ENCODE data around the gene CLPTM1L. TPM values are rescaled to one million over a fixed set of nuclear protein-coding genes. Genes with fewer than 3 reads are reported as not detected.

CLPTM1L gene, protein sequence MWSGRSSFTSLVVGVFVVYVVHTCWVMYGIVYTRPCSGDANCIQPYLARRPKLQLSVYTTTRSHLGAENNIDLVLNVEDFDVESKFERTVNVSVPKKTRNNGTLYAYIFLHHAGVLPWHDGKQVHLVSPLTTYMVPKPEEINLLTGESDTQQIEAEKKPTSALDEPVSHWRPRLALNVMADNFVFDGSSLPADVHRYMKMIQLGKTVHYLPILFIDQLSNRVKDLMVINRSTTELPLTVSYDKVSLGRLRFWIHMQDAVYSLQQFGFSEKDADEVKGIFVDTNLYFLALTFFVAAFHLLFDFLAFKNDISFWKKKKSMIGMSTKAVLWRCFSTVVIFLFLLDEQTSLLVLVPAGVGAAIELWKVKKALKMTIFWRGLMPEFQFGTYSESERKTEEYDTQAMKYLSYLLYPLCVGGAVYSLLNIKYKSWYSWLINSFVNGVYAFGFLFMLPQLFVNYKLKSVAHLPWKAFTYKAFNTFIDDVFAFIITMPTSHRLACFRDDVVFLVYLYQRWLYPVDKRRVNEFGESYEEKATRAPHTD
- 10 to 100 TPM; 80.9 to 82.7 TPM for total RNA-seq

DNA sequence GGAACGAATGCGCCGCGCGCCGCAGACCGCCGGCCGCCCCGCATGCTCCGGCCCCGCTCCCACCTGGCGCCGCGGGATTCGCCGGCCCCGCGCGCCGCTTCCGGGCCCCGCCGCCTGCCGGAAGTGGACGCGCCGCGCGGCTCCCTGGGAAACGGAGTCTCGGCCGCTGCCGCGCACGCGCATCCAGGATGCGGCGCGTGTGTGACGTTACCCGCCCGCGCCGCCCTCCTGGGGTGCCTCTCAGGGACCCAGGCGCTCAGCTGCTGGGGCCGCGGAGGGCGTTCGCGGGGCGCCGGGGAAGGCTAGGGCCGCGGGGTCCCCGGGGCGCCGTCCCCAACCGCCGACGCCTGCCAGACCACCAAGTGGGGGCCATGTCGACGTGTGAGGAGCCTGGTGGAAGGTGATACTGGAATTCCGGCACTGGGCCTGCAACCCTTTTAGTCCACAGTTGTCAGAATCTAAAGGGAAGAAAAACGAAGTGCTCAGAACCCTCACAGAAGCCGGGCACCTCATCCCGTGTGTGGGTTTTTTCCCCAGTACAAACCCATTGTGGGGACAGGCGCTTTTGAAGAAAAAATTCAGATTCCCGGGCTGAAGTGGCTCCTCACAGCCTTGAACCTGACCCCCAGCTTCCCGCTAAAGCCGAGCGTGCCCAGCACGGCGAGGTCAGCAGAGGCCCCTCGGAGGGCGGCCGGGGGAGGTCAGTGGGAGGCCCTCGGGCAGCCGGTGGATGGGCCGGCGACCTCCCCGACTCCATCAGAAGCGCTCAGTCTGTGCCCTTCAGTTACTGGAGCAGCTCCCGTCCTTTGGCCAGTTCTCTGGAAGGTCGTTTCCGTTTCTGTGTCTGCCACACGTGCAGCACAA, at the start of gene CLPTM1L:
Gene CLPTM1L (minus strand): TSS at position 125 of the 864 bp plus-strand sequence. CDS start 258 bp downstream, outside the sequence.
- H3K27me3 Mint-ChIP-seq = no peaks in the 10 kb centered on the region
- peaks cover 15% of the 10 kb centered on the region for H3K36me3 Mint-ChIP-seq
- H3K9me3 Mint-ChIP-seq = no peaks in the 10 kb centered on the region
- H3K4me1 Mint-ChIP-seq = peaks cover 18% of the 10 kb centered on the region
- POLR2A ChIA-PET = interaction anchor here (1.0 to 2.3 kb wide), 7 partner anchors 13 to 453 kb away, joined by 3 to 14 read pairs (median 4); partner anchors contain the start of genes BRD9, LPCAT1 and TRIP13
- peak within 1 kb of the TSS; percentile 82 for H3K27ac Mint-ChIP-seq
- DNase-seq = peak; percentile 96
- peak; percentile 96 for ATAC-seq (ENCODE audit: low read depth)
- peak within 1 kb of the TSS; percentile 88 for H3K4me3 Mint-ChIP-seq

DNA sequence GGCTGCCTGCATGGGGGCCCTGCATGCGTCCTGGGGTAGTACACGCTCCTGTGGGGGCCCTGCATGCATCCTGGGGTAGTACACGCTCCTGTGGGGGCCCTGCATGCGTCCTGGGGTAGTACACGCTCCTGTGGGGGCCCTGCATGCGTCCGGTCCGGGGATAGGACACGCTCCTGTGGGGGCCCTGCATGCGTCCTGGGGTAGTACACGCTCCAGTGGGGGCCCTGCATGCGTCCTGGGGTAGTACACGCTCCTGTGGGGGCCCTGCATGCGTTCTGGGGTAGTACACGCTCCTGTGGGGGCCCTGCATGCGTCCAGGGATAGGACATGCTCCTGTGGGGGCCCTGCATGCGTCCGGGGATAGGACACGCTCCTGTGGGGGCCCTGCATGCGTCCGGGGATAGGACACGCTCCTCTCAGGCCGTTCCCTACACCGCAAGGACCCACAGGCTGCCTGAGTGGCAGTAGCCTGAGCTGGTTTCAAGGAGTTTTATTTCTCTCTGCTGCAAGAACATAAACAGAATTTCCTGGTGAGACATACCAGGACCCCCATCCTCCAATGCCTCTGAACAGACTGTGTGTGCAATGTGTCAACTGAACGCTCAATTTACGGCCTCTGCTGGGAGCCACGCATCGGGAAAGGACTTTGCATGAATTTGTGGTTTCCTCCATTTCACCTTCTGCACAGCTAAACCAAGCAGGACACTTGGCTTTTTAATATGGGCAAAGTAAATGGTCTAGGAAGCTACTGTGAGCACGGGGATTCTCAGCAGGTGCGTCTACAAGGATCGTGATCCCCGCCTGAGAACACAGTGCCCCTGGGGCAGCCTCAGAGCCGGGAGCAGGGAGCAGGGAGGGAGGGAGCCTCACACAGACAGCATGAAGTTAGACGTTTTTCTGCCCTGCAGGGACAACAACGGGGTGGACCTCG, 48.9 kb upstream of the CLPTM1L start:
- Mint-ChIP-seq H3K4me1 (no peaks in the 10 kb centered on the region), H3K4me3 (no peak overlapping the region), H3K36me3 (no peaks in the 10 kb centered on the region), H3K27me3 (peaks cover 21% of the 10 kb centered on the region), H3K27ac (no peak overlapping the region), H3K9me3 (no peaks in the 10 kb centered on the region)
- DNase-seq = no peak
- no peak for ATAC-seq (ENCODE audit: low read depth)
- POLR2A ChIA-PET = no interaction called here

DNA sequence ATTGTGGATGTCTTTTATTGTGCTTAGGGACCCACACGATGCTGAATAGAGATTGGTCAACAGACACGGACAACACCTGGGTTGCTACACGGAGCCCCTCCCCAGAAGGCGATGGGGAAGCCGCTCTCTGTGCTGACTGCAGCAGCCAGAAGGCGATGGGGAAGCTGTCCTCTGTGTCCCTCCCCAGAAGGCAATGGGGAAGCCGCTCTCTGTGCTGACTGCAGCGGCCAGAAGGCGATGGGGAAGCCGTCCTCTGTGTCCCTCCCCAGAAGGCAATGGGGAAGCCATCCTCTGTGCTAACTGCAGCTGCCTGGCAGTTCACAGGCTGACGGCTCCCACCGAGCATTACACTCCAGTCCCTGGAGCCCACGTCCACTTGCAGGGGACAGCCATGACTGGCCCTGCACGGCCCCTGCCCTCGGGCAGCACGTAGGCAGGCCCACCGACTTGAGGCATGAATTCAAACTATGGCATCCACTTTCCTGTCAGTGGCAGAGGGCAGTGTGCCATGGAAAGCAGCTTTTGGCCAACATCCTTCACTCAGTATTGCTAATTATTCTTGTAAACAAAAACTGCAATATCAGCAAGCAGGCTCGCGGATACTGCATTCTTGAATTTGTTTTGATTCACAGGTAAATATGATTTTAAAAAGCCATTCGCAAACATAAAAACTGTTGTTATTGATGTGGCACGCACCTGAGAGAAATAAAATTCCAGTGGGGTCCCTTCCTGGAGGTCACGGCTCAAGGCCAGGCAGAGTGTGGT, 48.1 kb upstream of the CLPTM1L start:
- Mint-ChIP-seq H3K27ac (no peak overlapping the region), H3K27me3 (peaks cover 22% of the 10 kb centered on the region), H3K36me3 (peaks cover 2% of the 10 kb centered on the region), H3K4me3 (no peak overlapping the region), H3K4me1 (peaks cover 2% of the 10 kb centered on the region), H3K9me3 (no peaks in the 10 kb centered on the region)
- ATAC-seq (ENCODE audit: low read depth) (no peak), DNase-seq (no peak)
- POLR2A ChIA-PET = no interaction called here

DNA sequence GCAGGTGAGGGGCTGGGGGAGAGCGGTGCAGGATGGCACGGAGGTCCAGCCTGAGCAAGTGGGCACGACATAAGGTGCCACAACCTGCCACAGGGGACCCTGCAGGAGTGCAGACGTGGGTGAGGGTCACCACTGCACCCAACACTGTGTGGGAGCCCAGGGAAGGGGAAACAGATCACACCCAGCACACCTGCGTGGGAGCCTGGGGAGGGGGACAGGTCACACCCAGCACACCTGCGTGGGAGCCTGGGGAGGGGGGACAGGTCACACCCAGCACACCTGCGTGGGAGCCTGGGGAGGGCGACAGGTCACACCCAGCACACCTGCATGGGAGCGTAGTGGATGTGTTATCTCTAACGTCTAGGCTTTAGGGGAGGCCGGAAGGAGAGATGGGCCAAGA, 47.4 kb upstream of the CLPTM1L start:
- peaks cover 19% of the 10 kb centered on the region for H3K27me3 Mint-ChIP-seq
- ATAC-seq (ENCODE audit: low read depth) = no peak

DNA sequence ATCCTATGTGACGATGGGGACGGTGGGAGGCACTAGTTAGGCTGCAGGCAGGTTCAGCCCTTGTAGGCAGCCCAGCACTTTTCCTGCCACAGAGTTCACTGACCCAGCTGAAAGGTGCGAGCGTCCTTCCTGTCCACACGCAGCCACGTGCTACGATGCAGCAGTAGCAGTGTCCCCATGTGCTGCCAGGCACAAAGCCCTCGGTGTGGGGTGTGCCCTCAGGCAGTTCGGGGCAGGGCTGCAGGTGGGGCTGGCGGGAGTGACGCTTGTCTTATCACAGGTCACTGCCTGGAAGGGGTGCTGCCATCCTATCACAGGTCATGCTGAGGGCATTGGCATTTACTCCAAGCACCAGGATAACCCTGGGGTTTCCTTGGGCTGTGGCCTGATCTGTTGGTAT, 46.8 kb upstream of the CLPTM1L start:
- DNase-seq = no peak
- POLR2A ChIA-PET = no interaction called here
- H3K27ac Mint-ChIP-seq = no peak overlapping the region
- peaks cover 2% of the 10 kb centered on the region for H3K36me3 Mint-ChIP-seq
- ATAC-seq (ENCODE audit: low read depth) = no peak
- H3K27me3 Mint-ChIP-seq = peaks cover 21% of the 10 kb centered on the region
- no peaks in the 10 kb centered on the region for H3K9me3 Mint-ChIP-seq
- peaks cover 7% of the 10 kb centered on the region for H3K4me1 Mint-ChIP-seq
- H3K4me3 Mint-ChIP-seq = no peak overlapping the region

More for the DNA sequence above, 47.4 kb upstream of the CLPTM1L start:
- Mint-ChIP-seq H3K4me1 (peaks cover 2% of the 10 kb centered on the region), H3K27ac (no peak overlapping the region), H3K9me3 (no peaks in the 10 kb centered on the region), H3K4me3 (no peak overlapping the region), H3K36me3 (peaks cover 2% of the 10 kb centered on the region)
- POLR2A ChIA-PET = no interaction called here
- DNase-seq = no peak

DNA sequence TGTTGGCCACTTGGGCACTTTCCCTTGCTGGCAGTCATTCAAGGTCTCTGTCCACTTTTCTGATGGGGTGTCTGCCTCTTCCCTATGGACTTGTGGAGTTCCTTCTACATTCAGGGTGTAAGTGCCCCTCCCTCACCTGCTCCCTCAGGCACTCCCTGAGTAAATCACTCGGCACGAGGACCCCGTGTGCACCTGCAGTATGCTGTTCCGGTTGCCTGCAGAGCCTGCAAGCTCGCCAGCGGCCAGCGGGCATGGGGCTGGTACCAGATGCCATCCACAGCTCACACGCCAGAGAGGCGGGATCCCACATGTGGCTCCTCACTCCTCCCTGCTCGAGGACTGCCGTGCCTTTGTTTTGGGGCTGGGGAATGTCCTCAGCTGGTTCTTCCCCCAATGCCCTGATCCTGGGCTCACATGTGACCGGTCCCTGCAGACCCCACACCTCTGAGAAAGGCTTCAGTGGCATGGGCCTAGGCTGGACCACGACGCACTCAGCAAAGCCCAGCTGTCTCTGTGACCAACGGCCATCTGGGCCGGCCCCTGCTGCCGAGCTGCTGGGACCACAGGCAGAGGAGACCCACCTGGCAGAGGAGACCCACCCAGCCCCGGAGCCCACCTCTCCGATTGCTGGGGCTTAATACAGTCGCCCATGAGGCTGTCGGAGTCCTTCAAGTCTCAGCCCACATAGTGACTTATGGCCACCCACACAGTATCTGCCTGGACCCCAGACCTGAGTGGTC, 46.1 kb upstream of the CLPTM1L start:
- no peak for DNase-seq
- ATAC-seq (ENCODE audit: low read depth) = no peak
- Mint-ChIP-seq H3K9me3 (no peaks in the 10 kb centered on the region), H3K36me3 (peaks cover 2% of the 10 kb centered on the region), H3K27me3 (peaks cover 21% of the 10 kb centered on the region), H3K4me1 (peaks cover 10% of the 10 kb centered on the region), H3K4me3 (no peak overlapping the region), H3K27ac (no peak overlapping the region)
- POLR2A ChIA-PET = no interaction called here

DNA sequence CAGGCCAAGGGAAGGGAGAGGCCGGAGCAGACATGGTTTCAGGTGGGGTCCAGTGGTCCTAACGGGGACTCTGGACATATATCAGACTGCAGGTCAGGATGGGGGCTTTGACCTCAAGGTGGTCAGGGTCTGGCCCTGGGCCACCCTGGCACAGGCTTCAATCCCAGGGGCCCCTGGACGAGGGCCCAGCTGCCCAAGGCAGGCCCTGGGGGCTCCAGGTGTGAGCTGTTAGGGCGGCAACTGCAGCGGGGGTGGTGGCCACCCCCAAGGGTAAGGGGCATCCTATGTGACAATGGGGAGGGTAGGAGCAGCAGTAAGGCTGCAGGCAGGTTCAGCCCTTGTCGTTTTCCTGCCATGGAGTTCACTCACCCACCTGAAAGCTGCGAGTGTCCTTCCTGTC, 45.4 kb upstream of the CLPTM1L start:
- Mint-ChIP-seq H3K4me1 (peaks cover 12% of the 10 kb centered on the region), H3K27ac (no peak overlapping the region), H3K27me3 (peaks cover 18% of the 10 kb centered on the region), H3K9me3 (no peaks in the 10 kb centered on the region), H3K36me3 (peaks cover 2% of the 10 kb centered on the region), H3K4me3 (no peak overlapping the region)
- POLR2A ChIA-PET = no interaction called here
- no peak for DNase-seq
- no peak for ATAC-seq (ENCODE audit: low read depth)

DNA sequence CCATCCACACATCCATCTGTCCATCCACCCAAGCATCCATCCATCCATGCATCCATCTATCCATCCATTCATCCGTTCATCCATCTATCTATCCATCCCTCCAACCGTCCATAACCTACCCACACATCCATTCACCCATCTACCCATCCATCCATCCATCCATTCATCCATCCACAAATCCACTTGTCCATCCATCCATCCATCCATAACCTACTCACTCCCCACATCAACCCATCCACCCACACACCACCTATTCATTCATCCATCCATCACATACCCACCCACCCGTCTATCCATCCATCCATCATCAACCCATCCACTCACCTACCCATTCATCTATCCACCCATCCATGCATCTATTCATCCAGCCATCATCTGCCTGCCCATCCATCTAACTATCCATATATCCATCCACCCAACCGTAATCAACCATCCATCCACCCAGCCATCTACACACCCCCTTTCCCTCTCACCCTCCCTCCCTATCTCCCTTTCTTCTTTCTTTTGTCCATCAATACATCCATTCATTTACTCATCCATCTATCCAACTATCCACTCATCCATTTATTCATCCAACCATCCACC, 43.6 kb upstream of the CLPTM1L start:
- peaks cover 12% of the 10 kb centered on the region for H3K4me1 Mint-ChIP-seq
- POLR2A ChIA-PET = no interaction called here

DNA sequence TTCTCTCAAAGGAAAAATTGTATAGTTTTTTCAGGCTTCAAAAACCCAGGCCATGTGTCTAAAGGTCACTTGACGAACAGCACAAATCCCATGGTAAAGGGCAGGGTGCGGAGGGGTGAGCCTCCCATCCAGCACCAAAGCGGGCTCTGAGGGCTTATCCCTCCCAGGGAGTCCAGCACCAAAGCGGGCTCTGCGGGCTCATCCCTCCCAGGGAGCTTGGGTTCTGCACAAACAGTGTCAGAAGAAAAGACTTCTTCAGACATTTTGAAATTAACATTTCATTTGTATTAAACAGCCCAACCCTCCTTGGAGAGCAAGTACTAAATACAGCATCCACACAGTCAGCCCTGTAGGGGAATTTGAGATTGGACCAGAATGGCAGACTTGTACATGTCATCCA, 43.0 kb upstream of the CLPTM1L start:
- H3K4me1 Mint-ChIP-seq = peaks cover 12% of the 10 kb centered on the region
- peaks cover 2% of the 10 kb centered on the region for H3K36me3 Mint-ChIP-seq
- no peak overlapping the region for H3K4me3 Mint-ChIP-seq
- POLR2A ChIA-PET = no interaction called here
- H3K9me3 Mint-ChIP-seq = no peaks in the 10 kb centered on the region
- peaks cover 18% of the 10 kb centered on the region for H3K27me3 Mint-ChIP-seq
- ATAC-seq (ENCODE audit: low read depth) (no peak), DNase-seq (no peak)
- no peak overlapping the region for H3K27ac Mint-ChIP-seq

More for the DNA sequence above, 43.6 kb upstream of the CLPTM1L start:
- peaks cover 2% of the 10 kb centered on the region for H3K36me3 Mint-ChIP-seq
- H3K9me3 Mint-ChIP-seq = no peaks in the 10 kb centered on the region
- DNase-seq (no peak), ATAC-seq (ENCODE audit: low read depth) (no peak)
- peak overlapping the region; percentile 52 for H3K4me3 Mint-ChIP-seq
- peak overlapping the region; percentile 7 for H3K27ac Mint-ChIP-seq
- H3K27me3 Mint-ChIP-seq = peaks cover 18% of the 10 kb centered on the region

DNA sequence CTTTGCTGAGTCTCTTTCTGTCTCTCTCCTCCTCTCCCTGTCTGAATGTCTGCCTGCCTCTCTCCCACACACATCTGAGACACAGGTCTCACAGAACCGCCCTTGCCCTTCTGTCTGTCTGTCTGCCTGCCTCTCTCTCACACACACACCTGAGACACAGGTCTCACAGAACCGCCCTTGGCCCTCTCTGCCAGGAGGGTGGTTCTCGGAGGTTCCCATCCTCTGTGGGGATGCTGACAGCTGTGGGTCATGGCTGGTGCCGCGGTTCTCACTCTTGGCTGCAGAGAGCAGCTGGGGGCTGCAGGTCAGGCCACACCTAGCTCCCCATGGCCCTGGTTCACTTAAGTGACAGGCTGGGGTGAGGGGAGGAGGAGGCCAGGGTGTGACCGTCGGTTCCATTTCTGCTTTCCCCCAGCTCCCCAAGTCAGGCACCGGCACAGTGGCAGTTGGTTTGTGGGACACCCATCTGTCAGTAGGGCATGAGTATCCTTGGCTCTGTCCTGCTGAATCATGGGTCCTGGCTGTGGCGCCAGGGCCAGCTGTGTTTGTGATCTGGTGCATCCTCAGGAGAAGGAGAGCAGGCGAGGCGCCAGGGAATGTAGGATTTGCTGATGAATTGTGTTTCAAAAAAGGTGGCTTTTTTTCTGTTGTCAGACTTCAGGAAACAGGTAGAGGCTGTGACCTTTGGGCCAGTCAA, 42.3 kb upstream of the CLPTM1L start:
- Mint-ChIP-seq H3K27me3 (peaks cover 18% of the 10 kb centered on the region), H3K4me3 (peak overlapping the region; percentile 97), H3K27ac (peak overlapping the region; percentile 98), H3K9me3 (no peaks in the 10 kb centered on the region), H3K4me1 (peaks cover 12% of the 10 kb centered on the region), H3K36me3 (peaks cover 2% of the 10 kb centered on the region)
- ATAC-seq (ENCODE audit: low read depth) = no peak
- POLR2A ChIA-PET = interaction anchor here (0.9 to 1.2 kb wide), 2 partner anchors 149 to 247 kb away, joined by 3 read pairs; no protein-coding TSS in a partner anchor
- no peak for DNase-seq

DNA sequence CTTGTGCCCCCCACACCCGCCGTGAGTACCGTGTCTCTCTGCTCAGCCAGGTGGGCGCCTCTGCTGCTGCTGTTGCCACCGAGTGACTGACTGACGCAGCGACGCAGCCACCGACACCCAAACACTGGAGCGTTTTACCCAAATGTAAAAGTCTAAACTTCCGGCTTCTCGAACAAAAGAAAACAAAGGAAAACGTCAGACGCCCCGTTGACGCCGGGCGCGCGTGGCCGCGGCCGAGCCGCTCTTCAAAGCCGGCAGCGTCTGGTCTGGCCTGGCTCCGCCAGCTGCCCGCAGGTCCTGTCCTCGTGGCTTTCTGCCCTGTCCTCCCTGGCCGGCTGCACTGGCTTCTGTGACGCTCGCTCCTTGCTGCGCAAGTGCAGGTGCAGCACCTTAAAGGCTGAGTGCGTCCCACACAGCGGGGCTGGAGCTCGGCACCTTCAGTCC, 41.4 kb upstream of the CLPTM1L start:
- POLR2A ChIA-PET = interaction anchor here (0.7 to 1.4 kb wide), 5 partner anchors 10 to 493 kb away, joined by 3 to 7 read pairs (median 4); partner anchors contain the start of genes BRD9 and TRIP13
- Mint-ChIP-seq H3K36me3 (peaks cover 2% of the 10 kb centered on the region), H3K4me1 (peaks cover 12% of the 10 kb centered on the region), H3K4me3 (peak overlapping the region; percentile 97), H3K27me3 (peaks cover 18% of the 10 kb centered on the region), H3K27ac (peak overlapping the region; percentile 98), H3K9me3 (no peaks in the 10 kb centered on the region)
- ATAC-seq (ENCODE audit: low read depth) (peak; percentile 82), DNase-seq (peak; percentile 76)
